Measurements from ENCODE around the gene HOXB1.

HOXB1 gene

GRCh38 chr17:48530887-48531272 lies at the start of gene HOXB1:
TSS of gene HOXB1 (minus strand) at chr17:48531011. CDS start at chr17:48530904, 107 bp downstream.
- no peak for DNase-seq

- DNase-seq, result no peak
Measured at GRCh38 chr17:48579760-48580554, 49.1 kb upstream of the HOXB1 start.

- no peak for DNase-seq
Measured at GRCh38 chr17:48579471-48579759, 48.6 kb upstream of the HOXB1 start.

- DNase-seq, result no peak
Measured at GRCh38 chr17:48578616-48579470, 48.0 kb upstream of the HOXB1 start.

GRCh38 chr17:48577946-48578615 lies 47.3 kb upstream of the HOXB1 start, which contains the start of gene HOXB4:
TSS of gene HOXB4 (minus strand) at chr17:48578350. CDS start at chr17:48578319, 31 bp downstream.
- peak; percentile 72 for DNase-seq

- DNase-seq, result peak; percentile 32
Measured at GRCh38 chr17:48577330-48577945, 46.6 kb upstream of the HOXB1 start.

- no peak for DNase-seq
Measured at GRCh38 chr17:48576479-48577309, 45.9 kb upstream of the HOXB1 start.

- DNase-seq, result no peak
Measured at GRCh38 chr17:48575673-48576478, 45.1 kb upstream of the HOXB1 start.

GRCh38 chr17:48575066-48575582 lies 44.3 kb upstream of the HOXB1 start:
- no peak for DNase-seq

- DNase-seq, result no peak
Measured at GRCh38 chr17:48574505-48575065, 43.8 kb upstream of the HOXB1 start.

- DNase-seq, result no peak
Measured at GRCh38 chr17:48571826-48572417, 41.1 kb upstream of the HOXB1 start.

- DNase-seq, result no peak
Measured at GRCh38 chr17:48571024-48571818, 40.4 kb upstream of the HOXB1 start.

- DNase-seq, result no peak
Measured at GRCh38 chr17:48570325-48571023, 39.7 kb upstream of the HOXB1 start.

- DNase-seq, result no peak
Measured at GRCh38 chr17:48569674-48570324, 39.0 kb upstream of the HOXB1 start.

GRCh38 chr17:48569240-48569582 lies 38.4 kb upstream of the HOXB1 start:
- DNase-seq, result no peak

GRCh38 chr17:48568499-48569239 lies 37.9 kb upstream of the HOXB1 start:
- no peak for DNase-seq

- no peak for DNase-seq
Measured at GRCh38 chr17:48567646-48568354, 37.0 kb upstream of the HOXB1 start.

Measured in activated naive CD4-positive, alpha-beta T cell treated with Interleukin-2 at 50 U/mL for 16 hours (primary cell).